Measurements from ENCODE around the gene BCL2L12.

Gene BCL2L12

GRCh38 chr19:49665036-49665350 is 740 bp upstream of the BCL2L12 start:
- no peak for DNase-seq

GRCh38 chr19:49666120-49666444 is 349 bp downstream of the BCL2L12 start:
- DNase-seq, result no peak

GRCh38 chr19:49667473-49667872 is 1.7 kb downstream of the BCL2L12 start:
- no peak for DNase-seq

- no peak for DNase-seq
These were observed 3.8 kb downstream of the BCL2L12 start for GRCh38 chr19:49669516-49669915.

GRCh38 chr19:49672131-49672919 is 6.6 kb downstream of the BCL2L12 start:
- DNase-seq, result peak; percentile 82

GRCh38 chr19:49676136-49676783 is 10.5 kb downstream of the BCL2L12 start:
- peak; percentile 82 for DNase-seq

GRCh38 chr19:49676784-49677230 is 11.1 kb downstream of the BCL2L12 start:
- DNase-seq, result peak; percentile 99

GRCh38 chr19:49677231-49677900 is 11.6 kb downstream of the BCL2L12 start, which contains the start of gene PRMT1:
Gene PRMT1 (plus strand): TSS chr19:49677271. CDS start chr19:49677281, 10 bp downstream.
- DNase-seq, result no peak

- DNase-seq, result peak; percentile 82
These were observed 12.4 kb downstream of the BCL2L12 start for GRCh38 chr19:49677901-49678674.

- no peak for DNase-seq
These were observed 13.4 kb downstream of the BCL2L12 start for GRCh38 chr19:49678985-49679770.

- no peak for DNase-seq
These were observed 14.2 kb downstream of the BCL2L12 start for GRCh38 chr19:49679771-49680413.

GRCh38 chr19:49680421-49681351 is 15.0 kb downstream of the BCL2L12 start:
- peak; percentile 94 for DNase-seq

- no peak for DNase-seq
These were observed 16.1 kb downstream of the BCL2L12 start for GRCh38 chr19:49681830-49682229.

- DNase-seq, result no peak
These were observed 16.5 kb downstream of the BCL2L12 start for GRCh38 chr19:49682274-49682673.

GRCh38 chr19:49683814-49684250 is 18.1 kb downstream of the BCL2L12 start:
- DNase-seq, result no peak

GRCh38 chr19:49684251-49684982 is 18.7 kb downstream of the BCL2L12 start:
- DNase-seq, result peak; percentile 38

- DNase-seq, result no peak
These were observed 19.3 kb downstream of the BCL2L12 start for GRCh38 chr19:49684983-49685553.

GRCh38 chr19:49685845-49686332 is 20.2 kb downstream of the BCL2L12 start:
- DNase-seq, result no peak

- DNase-seq, result no peak
These were observed 20.9 kb downstream of the BCL2L12 start for GRCh38 chr19:49686503-49687088.
